ENCODE results near the gene GGCX.

DNA sequence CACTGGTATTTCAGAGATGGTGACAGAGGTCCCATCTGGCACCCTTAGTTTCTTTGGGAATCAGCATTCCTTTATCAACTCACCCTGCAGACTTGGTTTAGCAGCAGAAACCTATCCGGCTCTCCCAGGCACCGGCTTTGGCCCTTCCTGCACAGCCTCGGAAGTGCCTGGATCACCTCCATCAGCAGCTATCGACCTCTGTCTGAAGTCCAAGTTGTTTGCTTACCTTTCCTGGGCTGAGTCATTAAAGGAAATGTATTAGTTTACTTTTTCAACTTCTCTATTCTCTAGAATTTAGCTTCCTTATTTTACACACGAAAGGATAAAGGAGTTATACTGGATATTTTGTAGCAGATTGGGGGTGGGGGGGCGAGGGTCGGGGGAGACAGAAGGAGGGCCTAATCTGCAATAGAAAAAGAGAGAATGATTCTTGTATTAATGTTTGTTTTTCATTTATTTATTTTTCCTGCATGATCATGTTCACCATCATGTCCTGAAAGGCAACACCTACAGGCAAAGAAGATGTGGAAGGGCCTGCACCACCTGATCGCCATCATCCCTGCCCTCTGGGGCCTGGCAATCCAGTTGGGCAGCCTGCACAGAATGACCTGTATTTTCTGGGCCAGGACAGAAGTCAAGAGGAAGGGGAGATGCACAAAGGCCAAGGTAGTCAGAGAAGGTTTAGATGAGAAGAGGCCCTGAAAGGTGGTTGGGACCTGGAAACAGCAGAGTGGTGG is 44.5 kb downstream of the GGCX start:
- TF ChIP-seq FOXA1 (IDR thresholded peaks at IDR 0.05) (no peak), ELF4 (IDR thresholded peaks at IDR 0.05) (no peak), NFRKB (IDR thresholded peaks at IDR 0.05) (no peak), FOXM1 (IDR thresholded peaks at IDR 0.05; ENCODE audit: borderline replicate concordance) (no peak)

All from HEK293T (cell line).